Fibroblast of skin of abdomen (primary cell): ENCODE data around the gene NRXN3.
"Not testable (repeated sequence)": the region's sequence is repeated elsewhere in the genome, so short reads cannot be mapped to it uniquely, and the experiment has no call there.

Experiments used
- DNase-seq: peaks from one replicate; pipeline ENCODE4 v3.0.0-alpha.2; 2013

NRXN3 gene

DNA sequence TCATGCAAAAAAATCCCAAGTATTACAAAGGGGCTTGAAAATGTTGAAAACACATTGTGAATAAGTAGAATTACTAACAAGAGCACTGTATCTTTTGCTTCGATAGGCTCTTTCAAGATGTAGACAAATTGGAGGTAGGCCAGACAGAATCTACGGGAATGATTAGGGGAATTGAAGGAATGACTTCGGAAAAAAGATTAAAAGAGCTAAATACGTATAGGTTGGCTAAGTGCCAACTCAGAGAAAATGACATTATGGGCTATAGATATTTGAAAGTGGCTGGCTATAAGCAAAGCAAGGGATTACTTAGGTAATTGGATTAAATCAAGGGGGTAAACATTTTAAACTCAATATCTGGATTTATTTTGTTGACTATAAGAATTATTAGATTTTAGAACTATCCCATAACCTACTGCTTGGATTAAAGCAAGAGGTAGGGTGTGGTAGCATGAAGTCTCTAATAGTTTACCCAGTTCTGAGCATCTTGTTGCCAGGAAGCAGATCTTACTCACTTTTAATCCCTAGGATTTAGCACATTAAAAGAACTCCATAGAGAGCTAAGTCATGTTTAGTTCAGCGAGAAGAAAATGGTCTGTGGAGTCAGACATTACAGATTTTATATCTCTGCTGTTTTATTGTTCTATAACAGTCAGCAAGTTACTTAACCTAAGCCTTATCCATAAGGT, 1551.4 kb downstream of the NRXN3 start:
- no peak for DNase-seq

DNA sequence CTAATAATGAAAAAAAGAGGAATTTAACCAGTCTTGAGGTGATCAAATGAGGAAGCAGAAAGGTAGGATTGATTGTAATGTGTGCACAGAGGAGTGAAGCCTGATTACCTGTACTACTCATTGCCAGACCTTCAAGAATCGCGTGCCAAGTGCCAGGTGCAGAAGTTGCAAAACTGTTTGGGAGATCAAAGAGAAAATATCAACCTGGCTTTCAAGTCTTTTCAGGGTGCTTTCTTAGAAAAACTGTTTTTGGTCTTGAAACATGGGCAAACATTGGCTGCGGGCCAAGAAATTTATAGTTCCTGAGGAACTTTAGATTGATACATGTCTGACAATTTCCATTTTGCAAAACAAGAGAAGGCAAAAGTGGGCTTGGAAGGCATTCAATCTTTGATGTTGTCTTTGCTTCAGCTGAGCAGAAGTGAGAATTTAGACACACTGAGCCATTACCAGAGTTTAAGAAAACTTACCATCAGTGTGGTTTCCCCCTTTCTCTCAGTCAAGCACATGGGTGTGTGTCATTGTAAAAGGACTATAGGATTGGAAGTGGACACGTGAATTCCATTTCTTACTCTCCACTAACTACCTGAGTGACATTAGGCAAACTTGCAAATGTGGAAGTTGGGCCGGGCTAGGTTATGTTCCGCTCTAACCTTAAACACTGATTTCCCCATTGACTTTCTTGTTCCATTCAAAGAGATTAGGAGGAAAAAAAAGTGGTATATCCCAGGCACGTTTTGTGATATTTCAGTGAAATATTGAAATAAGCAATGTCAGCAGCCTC, 1555.0 kb downstream of the NRXN3 start:
- DNase-seq = no peak

DNA sequence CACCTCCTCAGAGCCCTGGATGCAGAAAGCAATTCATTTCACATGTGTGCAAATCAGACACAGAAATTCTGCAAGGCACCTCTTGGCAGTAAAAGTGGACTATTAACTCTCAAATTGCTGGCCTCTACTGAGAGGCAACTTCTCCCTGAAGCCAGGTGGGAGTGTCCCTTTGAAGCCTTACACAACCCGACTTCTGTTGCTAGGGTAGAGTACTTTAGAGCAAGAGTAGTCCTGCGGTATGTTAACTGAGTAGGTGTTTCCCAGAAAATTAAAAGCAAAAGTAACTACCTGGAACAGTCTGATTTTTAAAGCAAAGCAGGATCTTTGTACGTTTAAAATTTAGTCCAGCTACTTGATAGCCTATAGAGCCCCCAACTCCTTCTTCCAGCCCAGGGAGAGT, 1557.7 kb downstream of the NRXN3 start:
- no peak for DNase-seq

DNA sequence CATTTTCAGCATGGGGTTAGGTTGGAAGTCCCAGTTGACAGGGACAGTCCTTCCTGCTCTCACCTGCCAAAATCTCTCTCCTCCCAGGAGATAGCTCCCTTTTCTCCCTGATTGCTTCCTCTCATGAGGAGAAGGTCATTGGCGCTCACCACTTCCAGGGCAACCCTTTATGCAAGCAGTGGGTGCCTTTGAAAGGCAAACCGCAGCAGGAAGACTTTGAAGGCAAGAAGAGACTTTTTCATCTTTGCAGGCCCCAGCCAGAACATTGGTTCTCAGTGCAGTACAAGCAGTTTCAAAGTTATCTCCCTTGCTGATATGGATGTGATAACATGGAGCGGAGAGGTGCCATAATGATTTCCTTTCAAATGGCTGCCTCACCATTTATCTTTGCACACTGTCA, 1558.2 kb downstream of the NRXN3 start:
- DNase-seq = no peak

DNA sequence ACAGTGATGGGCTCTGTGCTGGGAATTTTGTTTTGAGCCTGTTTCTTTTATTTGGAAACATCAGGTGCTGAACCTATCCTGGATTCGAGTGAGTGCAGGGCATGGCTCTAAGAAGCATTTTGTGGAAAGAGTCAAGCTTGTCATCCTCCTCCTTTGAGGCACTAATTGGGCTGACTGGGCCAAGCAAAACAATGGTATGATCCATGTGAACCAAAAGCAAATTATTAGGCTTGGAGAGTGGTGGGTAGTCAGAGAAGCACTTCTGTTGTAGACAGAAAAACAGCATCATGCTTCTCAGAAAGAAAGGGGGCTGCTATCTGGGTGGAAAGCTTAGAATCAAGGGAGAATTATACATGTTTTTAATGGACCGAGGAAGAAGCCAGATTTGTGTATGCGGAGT, 1559.6 kb downstream of the NRXN3 start:
- no peak for DNase-seq

DNA sequence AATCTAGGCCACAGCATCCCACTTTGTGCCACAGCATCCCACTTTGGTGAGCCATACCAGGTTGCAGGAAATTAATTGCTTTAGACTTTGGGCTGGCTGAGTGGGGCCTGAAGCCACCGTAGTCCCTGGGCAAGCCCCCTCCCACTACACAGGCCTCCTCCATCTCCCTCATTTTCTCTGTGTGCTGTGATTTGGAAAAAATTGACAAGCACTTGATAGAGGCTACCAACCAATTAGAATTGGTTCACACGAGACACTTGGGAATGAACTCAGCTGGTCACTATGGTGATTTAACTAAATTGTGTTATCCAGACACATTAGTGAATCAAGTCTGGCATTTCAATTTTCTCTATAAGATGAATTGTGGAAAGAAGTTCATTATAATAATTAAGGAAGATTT, 1560.0 kb downstream of the NRXN3 start:
- DNase-seq = no peak

DNA sequence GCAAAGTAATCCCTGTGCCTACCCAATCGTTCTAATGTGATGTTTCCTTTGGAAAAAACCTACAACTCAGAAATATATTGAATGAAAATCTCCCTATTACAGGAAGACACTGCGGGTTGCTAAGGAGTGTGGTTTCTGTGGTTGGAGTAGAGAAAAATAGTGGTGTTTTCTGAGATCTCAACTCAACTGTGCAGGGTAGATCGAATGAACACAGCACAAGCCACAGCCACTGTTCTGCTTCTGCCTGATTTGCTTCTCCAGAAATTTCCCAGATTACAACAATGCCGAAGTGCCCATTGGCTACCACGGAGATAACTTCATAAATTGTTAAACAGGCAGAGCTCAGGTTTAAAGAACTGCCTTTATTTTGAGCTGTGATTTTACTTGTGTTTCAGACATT, 1560.8 kb downstream of the NRXN3 start:
- peak; percentile 41 for DNase-seq

DNA sequence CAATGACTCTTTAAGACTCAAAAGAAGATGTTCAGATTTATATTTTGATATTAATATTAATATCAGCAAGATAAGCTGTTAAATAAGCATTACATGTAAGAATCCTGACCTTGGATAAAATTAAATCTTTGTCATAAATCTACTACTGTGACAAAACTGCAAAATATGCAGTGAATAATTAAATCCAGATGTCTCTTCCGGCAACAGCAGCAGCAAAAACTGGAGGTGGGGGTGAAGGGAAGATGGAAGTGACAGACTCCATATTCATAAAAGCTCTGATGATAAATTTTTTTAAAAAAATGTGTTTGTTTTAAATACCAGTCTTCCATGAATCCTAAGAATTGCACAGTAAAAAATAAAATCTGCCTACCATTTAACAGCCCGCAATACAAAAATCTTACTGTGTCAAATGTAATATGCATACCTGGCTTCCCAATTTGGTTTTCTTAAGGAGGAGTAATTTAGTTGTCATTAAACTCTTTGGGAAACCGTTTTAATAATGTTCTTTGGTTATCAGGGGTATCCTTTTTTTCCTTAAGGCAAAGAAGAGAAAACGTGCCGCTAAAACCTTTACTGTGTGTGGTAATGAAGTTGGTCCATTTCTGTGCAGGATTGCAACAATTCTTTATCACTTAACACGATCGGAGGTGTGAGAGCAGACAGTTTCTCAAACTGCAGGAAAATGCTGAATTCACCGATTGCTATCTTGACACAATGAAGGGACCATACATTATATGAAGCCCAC, 1562.9 kb downstream of the NRXN3 start:
- DNase-seq = peak; percentile 74

DNA sequence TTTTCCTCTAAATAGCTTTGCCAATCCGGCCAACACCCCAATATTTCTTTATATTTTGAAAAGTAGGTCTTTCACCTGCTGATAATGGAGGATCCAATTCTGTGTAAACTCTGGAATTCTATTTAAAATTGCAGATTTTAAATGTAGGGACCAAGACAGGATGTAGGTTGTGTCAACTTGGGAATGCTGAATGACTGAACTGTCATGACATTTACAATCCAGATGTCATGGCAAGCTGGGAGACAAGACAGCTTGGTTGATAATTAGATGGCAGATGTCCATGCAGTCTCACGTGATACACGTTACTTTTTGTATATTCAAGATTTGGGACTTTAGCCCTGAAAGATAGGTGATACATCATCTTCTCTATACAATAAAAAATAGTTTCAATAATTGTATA, 1564.0 kb downstream of the NRXN3 start:
- no peak for DNase-seq

DNA sequence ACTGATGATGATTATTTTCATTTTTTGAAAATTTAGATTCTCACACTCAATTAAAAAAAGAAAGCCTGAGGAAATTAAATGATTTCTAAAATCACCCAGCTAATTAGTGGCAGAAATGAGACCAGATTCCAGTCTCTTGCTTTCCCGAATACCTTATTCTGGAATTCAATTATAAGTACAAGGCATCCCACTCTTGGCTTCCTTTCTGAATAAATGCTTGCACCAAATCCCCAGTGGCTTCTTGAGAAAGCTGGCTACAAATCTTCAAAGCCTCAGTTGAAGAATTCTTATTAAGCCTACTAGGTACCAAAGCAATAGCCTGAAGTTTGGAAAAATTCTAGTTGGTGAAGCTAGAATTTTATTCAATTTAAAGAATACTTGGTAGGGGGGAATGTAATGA, 1564.5 kb downstream of the NRXN3 start:
- DNase-seq = no peak

DNA sequence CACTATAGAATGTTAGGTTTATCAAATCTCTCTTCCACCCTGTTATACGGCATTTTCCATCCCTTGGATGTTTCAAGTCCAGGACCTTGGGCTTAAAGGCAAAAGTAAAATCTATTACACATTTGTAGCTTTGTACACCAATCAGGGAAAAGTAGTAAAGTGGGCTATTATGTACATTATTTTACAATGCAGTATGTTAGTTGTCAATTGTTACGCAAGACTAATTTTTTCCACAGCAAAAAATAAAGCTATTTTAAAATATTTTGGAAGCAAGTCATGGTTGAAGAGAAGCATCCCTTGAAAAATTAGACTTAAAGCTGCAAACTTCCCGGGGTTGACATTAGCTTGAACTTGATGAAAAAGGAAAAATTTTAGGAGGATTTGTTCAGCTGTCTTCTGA, 1564.9 kb downstream of the NRXN3 start:
- DNase-seq = no peak

DNA sequence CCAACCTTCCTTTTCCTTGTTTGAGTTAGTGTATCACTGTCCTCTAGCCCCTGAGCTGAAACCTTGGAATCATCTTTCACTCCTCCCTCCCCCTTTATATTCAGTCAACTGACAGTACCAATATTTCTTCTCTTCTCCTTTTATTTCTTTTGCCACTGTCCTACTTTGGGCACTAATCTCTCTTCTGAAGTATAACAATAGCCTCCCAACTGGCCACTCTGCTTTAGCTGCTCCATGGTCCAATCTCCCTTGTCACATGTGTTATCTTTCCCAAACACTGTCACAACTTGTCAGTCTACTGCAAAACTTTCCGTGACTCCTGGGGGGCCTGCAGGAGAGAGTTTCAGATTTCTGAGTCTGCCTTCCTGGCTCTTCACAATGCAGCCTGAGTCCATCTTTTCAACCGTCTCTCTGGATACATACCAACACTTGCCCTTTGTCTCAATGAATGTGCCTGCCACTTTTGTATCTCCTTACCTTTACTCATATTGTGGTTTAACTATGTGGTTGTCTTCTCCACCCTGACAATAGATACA, 1570.0 kb downstream of the NRXN3 start:
- no peak for DNase-seq

DNA sequence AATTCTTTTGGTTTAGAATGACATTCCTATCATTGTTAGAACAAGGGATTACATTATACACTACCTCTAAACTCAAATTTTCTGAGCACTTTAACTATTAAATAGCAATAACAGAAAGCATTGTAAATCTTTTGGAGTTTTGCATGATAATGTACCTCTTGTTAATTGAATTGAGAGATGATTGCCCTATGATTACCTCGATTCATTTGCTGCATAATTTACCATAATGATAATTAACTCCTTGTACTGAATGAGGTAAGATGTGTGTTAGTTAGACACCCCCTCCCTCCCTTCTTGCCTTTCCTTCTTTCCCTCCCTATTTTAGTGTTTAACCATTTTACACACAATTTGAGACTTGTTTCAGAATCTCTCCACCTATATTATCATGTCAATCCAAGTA, 1572.0 kb downstream of the NRXN3 start:
- no peak for DNase-seq

DNA sequence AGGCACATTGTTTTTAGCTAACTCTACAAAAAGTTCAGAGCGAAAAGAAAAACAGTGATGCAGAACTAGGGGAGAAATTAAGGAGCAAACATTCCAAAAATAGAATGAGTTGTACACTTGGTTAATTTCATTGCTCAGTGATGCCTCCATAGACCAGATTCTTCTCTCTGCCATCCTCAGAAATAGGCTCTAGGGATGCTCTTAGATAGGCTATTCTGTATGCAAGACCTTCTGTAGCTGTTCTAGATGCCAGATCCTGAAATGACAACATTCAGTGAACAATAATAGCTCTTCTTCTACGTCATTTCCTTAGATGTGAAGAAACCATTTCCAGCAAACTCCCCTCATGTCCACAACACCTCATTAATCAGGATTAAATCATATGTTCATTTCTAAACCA, 1574.9 kb downstream of the NRXN3 start:
- DNase-seq = peak; percentile 13

DNA sequence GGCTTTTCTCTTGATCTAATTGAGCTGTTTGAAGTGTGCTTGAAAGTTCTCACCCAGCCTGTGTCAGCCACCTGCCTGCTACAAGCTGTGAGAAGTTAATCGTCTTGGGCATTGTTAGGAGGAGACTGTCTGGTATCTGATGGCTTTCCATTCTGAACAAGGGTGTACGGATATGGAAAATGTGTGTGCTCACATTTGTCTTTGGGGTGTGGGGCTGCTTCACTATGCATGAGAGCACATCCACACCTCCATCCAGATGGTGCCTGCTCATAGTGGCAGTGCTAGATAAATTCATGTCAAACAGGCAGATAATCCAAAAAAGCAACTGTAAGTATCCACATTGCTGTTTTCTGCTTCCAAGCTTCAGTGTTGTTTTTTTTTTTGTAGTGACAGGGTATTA, 1578.9 kb downstream of the NRXN3 start:
- DNase-seq = no peak

DNA sequence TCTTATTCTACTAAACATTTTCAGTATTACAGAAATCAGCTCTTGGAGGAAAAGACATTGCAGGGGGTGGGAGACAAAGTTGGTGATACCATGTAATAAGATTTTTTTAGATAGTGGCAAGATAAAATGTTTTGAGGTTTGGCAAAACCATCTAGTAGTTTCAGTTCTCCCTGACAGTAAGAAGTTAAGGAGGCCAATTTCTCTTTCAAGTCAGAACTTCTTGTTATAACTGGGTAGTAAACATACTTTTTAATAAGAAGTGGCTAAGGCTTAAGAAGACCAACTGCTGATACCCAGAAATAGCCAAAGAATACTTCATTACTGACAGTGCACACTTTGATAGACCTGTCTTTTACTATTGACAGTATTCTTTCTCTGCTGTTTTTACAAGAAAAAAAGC, 1588.8 kb downstream of the NRXN3 start:
- no peak for DNase-seq

DNA sequence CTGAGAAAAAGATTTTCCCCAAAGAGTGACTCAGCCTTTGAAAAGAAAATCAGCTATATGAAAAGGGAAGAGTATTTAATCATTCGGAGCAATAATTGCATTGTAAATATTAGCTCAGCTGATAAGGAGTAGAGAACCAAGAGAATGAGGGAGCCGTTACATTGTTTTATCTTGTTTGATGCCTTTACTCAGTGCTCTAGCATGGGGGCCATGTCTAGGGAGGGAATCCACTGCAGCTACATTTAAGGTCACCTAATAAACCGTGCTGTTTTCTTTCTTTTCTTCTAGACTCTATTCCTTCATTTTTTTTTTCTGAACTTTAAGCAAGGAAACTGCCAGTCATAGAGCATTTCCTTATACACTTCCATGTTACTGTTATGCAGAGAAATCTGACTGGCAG, 1594.2 kb downstream of the NRXN3 start:
- no peak for DNase-seq

DNA sequence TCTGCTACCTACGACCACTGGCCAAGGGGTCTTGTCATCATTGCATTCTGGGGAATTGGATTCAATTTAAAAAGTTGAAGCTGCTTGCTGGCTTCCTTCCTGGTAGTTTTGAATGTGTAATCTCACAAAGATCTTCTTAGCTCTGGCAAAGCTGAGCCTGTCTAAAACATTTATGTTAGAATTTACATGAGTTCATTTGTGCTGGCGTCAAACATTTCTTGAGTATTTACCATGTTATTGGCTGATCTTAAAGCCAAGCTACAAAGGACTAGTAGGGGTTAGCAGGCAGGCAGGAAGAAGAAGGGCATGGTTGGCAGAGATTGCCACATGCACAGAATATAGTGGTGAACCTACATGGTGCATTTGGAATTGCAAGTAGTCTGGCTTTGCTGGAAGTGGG, 1596.3 kb downstream of the NRXN3 start:
- no peak for DNase-seq

DNA sequence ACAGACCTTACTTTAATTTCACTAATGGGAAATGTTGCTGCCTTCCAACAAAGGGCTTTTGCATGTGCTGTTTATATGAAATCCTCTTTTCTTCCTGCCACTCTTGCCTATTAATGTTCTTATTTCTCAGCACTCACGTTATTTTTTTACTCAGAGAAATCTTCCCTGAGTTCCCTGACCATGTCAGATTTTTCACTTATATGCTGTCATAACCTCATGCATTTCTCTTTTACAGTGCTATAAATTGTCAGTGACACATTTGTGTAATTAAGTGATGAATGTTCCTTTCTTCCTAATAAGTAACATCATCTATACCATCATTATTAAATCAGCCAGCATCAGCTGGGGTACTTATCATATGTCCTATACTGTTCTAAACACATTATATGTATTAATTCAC, 1597.1 kb downstream of the NRXN3 start:
- DNase-seq = no peak

DNA sequence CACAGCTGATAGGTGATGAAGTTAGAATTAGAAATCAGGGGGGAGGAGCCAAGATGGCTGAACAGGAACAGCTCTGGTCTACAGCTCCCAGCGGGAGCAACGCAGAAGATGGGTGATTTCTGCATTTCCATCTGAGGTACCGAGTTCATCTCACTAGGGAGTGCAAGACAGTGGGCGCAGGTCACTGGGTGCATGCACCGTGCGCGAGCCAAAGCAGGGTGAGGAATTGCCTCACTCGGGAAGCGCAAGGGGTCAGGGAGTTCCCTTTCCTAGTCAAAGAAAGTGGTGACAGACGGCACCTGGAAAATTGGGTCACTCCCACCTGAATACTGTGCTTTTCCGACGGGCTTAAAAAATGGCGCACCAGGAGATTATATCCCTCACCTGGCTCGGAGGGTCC, 1597.5 kb downstream of the NRXN3 start:
- DNase-seq = not testable (repeated sequence)

DNA sequence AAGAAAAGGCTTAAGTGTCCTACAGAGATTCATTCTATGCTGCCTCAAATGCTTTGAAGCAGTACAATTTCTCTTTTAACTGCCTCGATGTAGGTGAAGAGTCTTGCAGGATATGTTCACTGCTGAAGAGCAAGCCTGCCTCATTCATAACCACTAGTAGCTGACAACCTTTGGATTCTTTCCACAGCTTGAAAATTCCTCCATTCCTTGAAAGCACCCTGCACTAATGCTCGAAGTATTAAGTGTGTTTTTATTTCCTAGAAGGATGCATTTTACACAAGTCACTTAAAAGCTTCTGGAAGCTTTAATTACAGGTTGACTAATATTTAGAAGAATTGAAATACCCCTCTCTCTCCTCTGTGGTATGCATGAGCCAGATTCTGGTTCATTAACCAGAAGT, 1611.7 kb downstream of the NRXN3 start:
- DNase-seq = peak; percentile 75

DNA sequence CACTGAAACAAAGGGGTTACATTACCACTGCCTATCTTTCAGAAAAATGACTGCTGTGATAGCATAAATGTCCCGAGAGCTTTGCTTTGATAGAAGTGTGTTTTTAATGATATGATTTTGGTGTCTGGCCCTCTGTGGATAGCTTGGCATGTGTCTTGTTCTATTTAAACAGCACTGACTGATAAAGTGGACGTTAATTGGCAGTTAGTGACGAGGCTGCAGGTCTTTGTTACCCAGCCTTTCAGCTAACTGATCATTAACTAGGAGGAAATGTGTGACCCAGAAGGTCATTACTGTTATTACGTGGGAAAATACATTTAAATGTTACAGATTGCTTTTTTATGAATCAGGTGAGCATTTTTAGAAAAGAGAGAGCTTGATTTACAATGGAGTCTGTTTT, 1612.9 kb downstream of the NRXN3 start:
- DNase-seq = no peak

DNA sequence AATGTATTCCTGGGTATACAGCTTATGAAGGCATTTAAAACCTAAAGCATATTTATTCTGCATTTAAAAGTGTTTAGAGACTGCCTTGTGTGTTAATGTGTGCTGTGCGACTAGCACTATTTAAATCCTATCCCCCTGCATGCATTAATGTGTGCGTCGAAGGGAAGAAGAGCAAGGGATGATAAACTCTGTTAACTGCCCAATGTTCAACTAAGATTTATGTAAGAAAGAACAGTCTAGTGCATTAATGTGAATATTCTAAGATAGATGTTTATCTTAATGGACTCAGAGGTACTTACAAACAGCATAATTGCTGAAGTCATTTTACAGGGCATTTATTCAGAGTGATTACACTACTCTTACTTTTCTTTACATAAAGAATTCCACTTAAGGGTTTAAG, 1616.3 kb downstream of the NRXN3 start:
- no peak for DNase-seq

DNA sequence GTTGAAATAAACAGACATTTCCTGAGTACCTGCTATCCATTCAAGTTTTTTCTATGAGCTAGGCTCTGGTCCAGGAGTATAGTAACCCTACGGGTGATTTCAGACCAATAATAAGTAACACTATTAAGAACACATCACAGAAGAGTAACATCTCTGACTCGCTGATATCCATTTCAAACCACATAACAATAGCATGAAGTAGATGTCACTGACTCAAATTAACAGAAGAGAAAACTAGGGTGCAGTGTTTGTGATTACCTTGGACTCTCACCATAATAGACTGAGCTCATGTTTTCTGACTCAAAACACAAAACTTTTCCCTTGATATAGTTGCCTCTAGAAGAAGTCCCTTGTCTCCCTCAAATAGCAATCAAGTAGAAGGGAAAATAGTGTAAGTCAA, 1618.2 kb downstream of the NRXN3 start:
- no peak for DNase-seq
